ENCODE measurements around the gene FIGN.

Gene FIGN

DNA sequence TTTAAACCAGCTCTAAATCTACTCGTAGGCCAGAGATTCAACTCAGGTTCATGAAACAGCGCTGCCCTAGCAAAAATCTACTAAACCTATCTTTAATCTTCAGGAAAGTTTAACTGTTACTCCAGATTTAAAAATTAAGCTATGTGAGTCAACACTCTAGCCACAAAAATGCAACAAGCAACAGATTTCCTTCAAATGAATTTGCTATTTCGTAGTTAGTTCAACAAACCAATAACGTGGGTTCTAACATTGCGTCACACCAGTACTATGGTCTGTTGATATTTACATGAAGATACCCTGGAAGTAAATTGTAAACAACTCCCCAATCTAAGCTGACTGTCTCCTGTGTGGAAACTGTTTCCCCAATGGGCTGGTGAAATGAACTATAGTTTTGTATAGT is 71.2 kb downstream of the FIGN start:
- H2AFZ ChIP-seq (ENCODE audit: low read depth, low read length) = no peak overlapping the region
- no peaks in the 10 kb centered on the region for H3K27me3 ChIP-seq (ENCODE audit: low read depth, low read length)
- TF ChIP-seq EZH2phosphoT487 (IDR thresholded peaks at IDR 0.05; ENCODE audit: low read depth) = no peak
- TF ChIP-seq, protein P1, sequence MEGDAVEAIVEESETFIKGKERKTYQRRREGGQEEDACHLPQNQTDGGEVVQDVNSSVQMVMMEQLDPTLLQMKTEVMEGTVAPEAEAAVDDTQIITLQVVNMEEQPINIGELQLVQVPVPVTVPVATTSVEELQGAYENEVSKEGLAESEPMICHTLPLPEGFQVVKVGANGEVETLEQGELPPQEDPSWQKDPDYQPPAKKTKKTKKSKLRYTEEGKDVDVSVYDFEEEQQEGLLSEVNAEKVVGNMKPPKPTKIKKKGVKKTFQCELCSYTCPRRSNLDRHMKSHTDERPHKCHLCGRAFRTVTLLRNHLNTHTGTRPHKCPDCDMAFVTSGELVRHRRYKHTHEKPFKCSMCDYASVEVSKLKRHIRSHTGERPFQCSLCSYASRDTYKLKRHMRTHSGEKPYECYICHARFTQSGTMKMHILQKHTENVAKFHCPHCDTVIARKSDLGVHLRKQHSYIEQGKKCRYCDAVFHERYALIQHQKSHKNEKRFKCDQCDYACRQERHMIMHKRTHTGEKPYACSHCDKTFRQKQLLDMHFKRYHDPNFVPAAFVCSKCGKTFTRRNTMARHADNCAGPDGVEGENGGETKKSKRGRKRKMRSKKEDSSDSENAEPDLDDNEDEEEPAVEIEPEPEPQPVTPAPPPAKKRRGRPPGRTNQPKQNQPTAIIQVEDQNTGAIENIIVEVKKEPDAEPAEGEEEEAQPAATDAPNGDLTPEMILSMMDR (IDR thresholded peaks at IDR 0.05; ENCODE audit: low read depth, low read length) = no peak
- no peak overlapping the region for H3K9ac ChIP-seq (ENCODE audit: low read length)
- no peak overlapping the region for H3K4me2 ChIP-seq (ENCODE audit: low read length)
- H3K27ac ChIP-seq (ENCODE audit: low read length) = no peak overlapping the region
- H3K9me3 ChIP-seq (ENCODE audit: insufficient read depth, low read length) = no peaks in the 10 kb centered on the region
- no peaks in the 10 kb centered on the region for H4K20me1 ChIP-seq (ENCODE audit: insufficient read depth, low read length)
- H3K4me3 ChIP-seq (ENCODE audit: low read length) = no peak overlapping the region
- no peaks in the 10 kb centered on the region for H3K79me2 ChIP-seq (ENCODE audit: low read length)
- H3K4me1 ChIP-seq (ENCODE audit: low read length) = peaks cover 8% of the 10 kb centered on the region
- H3K36me3 ChIP-seq (replicated peaks; ENCODE audit: low read depth, low read length) = no peaks in the 10 kb centered on the region

DNA sequence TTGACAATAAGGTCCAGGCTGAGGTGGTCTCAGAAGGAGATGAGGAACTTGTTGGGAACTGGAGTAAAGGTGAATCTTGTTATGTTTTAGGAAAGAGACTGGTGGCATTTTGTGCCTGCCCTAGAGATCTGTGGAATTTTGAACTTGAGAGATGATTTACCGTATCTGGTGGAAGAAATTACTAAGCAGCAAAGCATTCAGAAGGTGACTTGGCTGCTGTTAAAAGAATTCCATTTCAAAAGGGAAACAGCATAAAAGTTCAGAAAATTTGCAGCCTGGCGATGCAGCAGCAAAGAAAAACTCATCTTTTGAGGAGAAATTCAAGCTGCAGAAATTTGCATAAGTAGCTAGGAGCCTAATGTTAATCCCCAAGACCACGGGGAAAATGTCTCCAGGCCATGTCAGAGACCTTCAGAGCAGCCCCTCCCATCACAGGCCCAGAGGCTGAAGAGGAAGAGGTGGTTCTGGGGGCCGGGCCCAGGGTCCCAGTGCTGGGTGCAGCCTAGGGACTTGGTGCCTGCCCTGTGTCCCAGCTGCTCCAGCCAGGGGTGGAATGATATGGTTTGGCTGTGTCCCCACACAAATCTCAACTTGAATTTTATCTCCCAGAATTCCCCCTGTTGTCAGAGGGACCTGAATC is 73.5 kb downstream of the FIGN start:
- H3K4me2 ChIP-seq (ENCODE audit: low read length) = no peak overlapping the region
- H3K9me3 ChIP-seq (ENCODE audit: insufficient read depth, low read length) = no peaks in the 10 kb centered on the region
- no peaks in the 10 kb centered on the region for H3K79me2 ChIP-seq (ENCODE audit: low read length)
- no peak overlapping the region for H3K4me3 ChIP-seq (ENCODE audit: low read length)
- no peaks in the 10 kb centered on the region for H3K27me3 ChIP-seq (ENCODE audit: low read depth, low read length)
- peaks cover 8% of the 10 kb centered on the region for H3K4me1 ChIP-seq (ENCODE audit: low read length)
- H3K27ac ChIP-seq (ENCODE audit: low read length) = no peak overlapping the region
- no peak for TF ChIP-seq EZH2phosphoT487 (IDR thresholded peaks at IDR 0.05; ENCODE audit: low read depth)
- TF ChIP-seq, protein P1 (IDR thresholded peaks at IDR 0.05; ENCODE audit: low read depth, low read length) = no peak
- no peak overlapping the region for H2AFZ ChIP-seq (ENCODE audit: low read depth, low read length)
- no peaks in the 10 kb centered on the region for H4K20me1 ChIP-seq (ENCODE audit: insufficient read depth, low read length)
- no peak overlapping the region for H3K9ac ChIP-seq (ENCODE audit: low read length)
- H3K36me3 ChIP-seq (replicated peaks; ENCODE audit: low read depth, low read length) = no peaks in the 10 kb centered on the region

DNA sequence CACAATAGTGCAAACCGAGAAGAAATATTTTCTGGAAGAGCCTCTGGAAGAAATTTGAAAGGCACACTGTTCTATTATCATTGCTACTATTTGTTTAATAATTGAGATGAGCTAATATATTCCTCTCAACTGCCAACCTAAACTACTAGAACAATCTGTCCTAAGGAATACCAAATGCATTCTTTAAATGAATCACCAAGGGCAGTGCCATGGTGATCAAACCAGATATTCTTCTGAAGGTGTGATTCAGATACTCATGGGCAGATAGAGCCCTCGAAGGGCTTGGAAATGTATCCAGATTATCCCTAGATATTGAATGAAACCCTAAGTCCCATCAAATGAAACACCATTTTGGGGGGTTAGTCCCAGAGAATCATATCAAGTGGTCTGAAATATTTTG is 76.6 kb downstream of the FIGN start:
- Histone ChIP-seq H3K4me1 (ENCODE audit: low read length) (peaks cover 15% of the 10 kb centered on the region), H3K79me2 (ENCODE audit: low read length) (no peaks in the 10 kb centered on the region), H2AFZ (ENCODE audit: low read depth, low read length) (no peak overlapping the region), H4K20me1 (ENCODE audit: insufficient read depth, low read length) (no peaks in the 10 kb centered on the region), H3K9me3 (ENCODE audit: insufficient read depth, low read length) (no peaks in the 10 kb centered on the region), H3K27me3 (ENCODE audit: low read depth, low read length) (no peaks in the 10 kb centered on the region), H3K27ac (ENCODE audit: low read length) (no peak overlapping the region), H3K36me3 (replicated peaks; ENCODE audit: low read depth, low read length) (no peaks in the 10 kb centered on the region), H3K9ac (ENCODE audit: low read length) (no peak overlapping the region), H3K4me2 (ENCODE audit: low read length) (no peak overlapping the region), H3K4me3 (ENCODE audit: low read length) (no peak overlapping the region)
- TF ChIP-seq, protein P1 (IDR thresholded peaks at IDR 0.05; ENCODE audit: low read depth, low read length) = no peak
- no peak for TF ChIP-seq EZH2phosphoT487 (IDR thresholded peaks at IDR 0.05; ENCODE audit: low read depth)

DNA sequence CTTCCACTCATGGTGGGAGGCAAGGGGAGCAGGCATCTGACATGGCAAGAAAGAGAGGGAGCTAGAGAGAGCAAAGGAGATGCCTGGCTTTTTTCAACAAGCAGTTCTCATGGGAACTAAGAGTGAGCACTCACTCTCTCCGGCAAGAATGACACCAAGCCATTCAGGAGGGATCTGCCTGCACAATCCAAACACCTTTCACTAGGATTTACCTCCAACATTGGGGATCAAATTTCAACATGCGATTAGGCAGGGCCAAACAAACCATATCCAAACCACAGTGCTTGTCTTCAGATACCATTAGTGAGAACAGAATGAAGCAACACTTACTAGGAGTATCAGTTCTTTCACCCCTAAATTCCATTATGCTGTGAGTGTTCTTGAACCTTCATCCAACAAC is 77.3 kb downstream of the FIGN start:
- no peak overlapping the region for H3K27ac ChIP-seq (ENCODE audit: low read length)

More for the DNA sequence above, 77.3 kb downstream of the FIGN start:
- H3K9me3 ChIP-seq (ENCODE audit: insufficient read depth, low read length) = no peaks in the 10 kb centered on the region
- peaks cover 15% of the 10 kb centered on the region for H3K4me1 ChIP-seq (ENCODE audit: low read length)
- no peak overlapping the region for H2AFZ ChIP-seq (ENCODE audit: low read depth, low read length)
- no peak overlapping the region; the same call in 1 of the 2 replicates for H3K4me2 ChIP-seq (ENCODE audit: low read length)
- H3K4me3 ChIP-seq (ENCODE audit: low read length) = no peak overlapping the region
- H3K36me3 ChIP-seq (replicated peaks; ENCODE audit: low read depth, low read length) = no peaks in the 10 kb centered on the region
- TF ChIP-seq, protein P1 (IDR thresholded peaks at IDR 0.05; ENCODE audit: low read depth, low read length) = no peak
- TF ChIP-seq EZH2phosphoT487 (IDR thresholded peaks at IDR 0.05; ENCODE audit: low read depth) = no peak
- no peaks in the 10 kb centered on the region for H3K79me2 ChIP-seq (ENCODE audit: low read length)
- no peaks in the 10 kb centered on the region for H4K20me1 ChIP-seq (ENCODE audit: insufficient read depth, low read length)
- no peaks in the 10 kb centered on the region for H3K27me3 ChIP-seq (ENCODE audit: low read depth, low read length)
- no peak overlapping the region for H3K9ac ChIP-seq (ENCODE audit: low read length)
